PC-9 (cell line): Measurements from ENCODE around the gene MAP4K4. TPM values are rescaled to one million over a fixed set of nuclear protein-coding genes. Genes with fewer than 3 reads are reported as not detected.

ENCODE experiments used
- BruUV-seq: library from RNA; stranded (reverse); fragments of 400-500 nt; replicated peaks from 2 replicates; lab custom pipeline; 2021; lab: Mats Ljungman, UMichigan
- CTCF ChIA-PET: fragments of 300-600 bp; sonication (Branson Sonifier 250); formaldehyde crosslinking; loops from one replicate; lab custom pipeline; 2022; ENCODE audit warnings: antibody characterized with exemption; lab: Charles Lee
- POLR2A ChIA-PET: fragments of 300-600 bp; sonication (Branson Sonifier 250); formaldehyde crosslinking; loops from one replicate; lab custom pipeline; 2022; ENCODE audit warnings: antibody characterized with exemption; ENCODE audit not compliant: unreplicated experiment; lab: Charles Lee
- DNase-seq, 2 experiments: peaks; one replicate each; pipeline versions ENCODE4 v3.0.0 to v3.0.0-alpha.2; 2015 to 2022; ENCODE audit warnings: mixed read lengths in 1 of 2
- H2AFZ ChIP-seq: fragments of 200-600 bp; sonication (generic); 2 replicates; pipeline ENCODE4 v1.8.1; 2017; ENCODE audit warnings: antibody characterized with exemption
- H3F3A ChIP-seq: fragments of 200-600 bp; sonication (generic); 2 replicates; pipeline ENCODE4 v1.8.1; 2017; ENCODE audit warnings: antibody characterized with exemption, mild to moderate bottlenecking, low read depth; ENCODE audit not compliant: insufficient read depth
- H3K27ac ChIP-seq: fragments of 200-600 bp; sonication (generic); 2 replicates; pipeline ENCODE4 v1.6.1; 2016; ENCODE audit warnings: mixed run types
- H3K27me3 ChIP-seq: fragments of 200-600 bp; sonication (generic); 2 replicates; pipeline ENCODE4 v1.6.1; 2016; ENCODE audit warnings: low read depth, mixed run types; ENCODE audit not compliant: insufficient read depth
- H3K36me3 ChIP-seq: fragments of 200-600 bp; sonication (generic); 2 replicates; pipeline ENCODE4 v1.6.1; 2016; ENCODE audit warnings: low read depth, mixed run types
- H3K4me1 ChIP-seq: fragments of 200-600 bp; sonication (generic); replicated peaks from 2 replicates; pipeline ENCODE4 v1.6.1; 2016; ENCODE audit warnings: mixed run types; ENCODE audit not compliant: insufficient read depth
- H3K4me2 ChIP-seq: fragments of 200-600 bp; sonication (generic); 2 replicates; pipeline ENCODE4 v1.6.1; 2017; ENCODE audit warnings: mixed run types
- H3K4me3 ChIP-seq: fragments of 200-600 bp; sonication (generic); 2 replicates; pipeline ENCODE4 v1.6.1; 2016; ENCODE audit warnings: mixed run types
- H3K79me2 ChIP-seq: fragments of 200-600 bp; sonication (generic); 2 replicates; pipeline ENCODE4 v1.6.1; 2017; ENCODE audit warnings: low read depth, mixed run types
- H3K9me2 ChIP-seq: fragments of 200-600 bp; sonication (generic); 2 replicates; pipeline ENCODE4 v1.8.1; 2017; ENCODE audit warnings: mild to moderate bottlenecking; ENCODE audit not compliant: insufficient read depth
- H3K9me3 ChIP-seq: fragments of 200-600 bp; sonication (generic); 2 replicates; pipeline ENCODE4 v1.8.1; 2016; ENCODE audit warnings: low read depth; ENCODE audit not compliant: insufficient read depth
- H4K20me1 ChIP-seq: fragments of 200-600 bp; sonication (generic); 2 replicates; pipeline ENCODE4 v1.8.1; 2017; ENCODE audit not compliant: insufficient read depth
- EZH2 ChIP-seq: fragments of 200-600 bp; sonication (generic); IDR thresholded peaks from 2 replicates; pipeline ENCODE4 v1.8.0; 2017; ENCODE audit warnings: antibody characterized with exemption, low read depth
- intact Hi-C: fragments of 100-400 bp; cut with micrococcal nuclease; formaldehyde crosslinking; loops from one replicate; pipeline ENCODE4 v1.10.0; 2022; ENCODE audit not compliant: unreplicated experiment
- total RNA-seq: library from RNA; stranded (reverse); gene quantifications from 2 replicates; pipeline ENCODE4 v1.2.3, GENCODE V29; 2021
- TF ChIP-seq, protein P1 (sequence below): fragments of 200-600 bp; sonication (generic); conservative IDR thresholded peaks from 2 replicates; pipeline ENCODE4 v1.6.1; 2017; ENCODE audit warnings: mixed run types, antibody characterized with exemption, mild to moderate bottlenecking, moderate library complexity

MAP4K4 gene
- total RNA-seq, 1 experiment from 2014 or later: 129 TPM

DNA sequence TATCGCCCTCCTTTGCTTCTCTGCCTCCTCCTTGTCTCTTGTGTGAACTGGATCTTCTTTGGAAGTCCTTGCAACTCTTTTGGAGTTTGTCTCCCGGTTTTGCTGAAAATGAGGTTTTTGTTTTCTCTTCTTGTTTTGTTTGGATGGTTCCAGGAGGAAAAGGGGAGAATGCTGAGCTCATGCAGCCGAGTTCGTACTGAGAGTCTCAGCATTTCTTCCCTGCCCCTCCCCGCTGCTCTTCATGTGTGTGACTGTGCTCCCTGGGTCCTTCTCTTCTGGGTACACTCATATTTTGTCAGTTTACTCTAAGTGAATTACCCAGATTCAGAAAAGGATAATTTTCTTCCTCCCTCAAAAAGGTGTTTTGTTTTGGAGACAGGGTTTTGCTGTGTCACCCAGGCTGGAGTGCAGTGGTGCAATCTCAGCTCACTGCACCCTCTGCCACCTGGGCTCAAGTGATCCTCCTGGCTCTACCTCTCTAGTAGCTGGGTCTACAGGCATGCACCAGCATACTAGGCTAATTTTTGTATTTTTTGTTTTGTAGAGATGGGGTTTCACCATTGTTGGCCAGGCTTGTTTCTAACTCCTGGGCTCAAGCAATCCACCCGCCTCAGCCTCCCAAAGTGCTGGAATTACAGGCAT, 151.4 kb downstream of the MAP4K4 start:
- no peak overlapping the region; the same call in 1 of the 2 replicates for H3K27ac ChIP-seq
- no TSS peak for BruUV-seq

DNA sequence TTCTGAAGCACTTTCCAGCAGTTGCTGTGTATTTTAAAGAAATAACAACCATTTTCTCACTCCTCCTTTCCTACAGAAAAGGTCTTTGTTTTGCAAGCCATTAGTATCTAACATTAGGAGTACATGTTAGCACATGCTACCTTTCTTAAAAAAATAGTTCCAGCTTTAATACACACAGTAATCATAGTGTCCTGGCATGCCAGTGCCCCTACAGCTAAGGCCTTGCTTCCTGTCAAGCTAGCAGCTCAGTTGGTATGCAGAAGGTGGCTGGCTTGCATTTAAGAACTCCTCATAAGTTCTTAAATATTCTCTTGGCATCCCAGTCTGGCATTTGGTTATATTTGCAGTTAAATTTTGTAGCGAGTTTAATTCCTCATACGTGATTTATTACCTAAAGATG, 152.9 kb downstream of the MAP4K4 start:
- Histone ChIP-seq H3F3A (peaks cover 60% of the 10 kb centered on the region), H3K4me3 (no peak overlapping the region), H3K36me3 (peaks cover 68% of the 10 kb centered on the region), H3K79me2 (peaks cover 32% of the 10 kb centered on the region), H3K27me3 (no peaks in the 10 kb centered on the region), H2AFZ (no peak overlapping the region), H3K4me1 (0 out of 2 replicates have a peak, but pooled peaks cover 4% of the 10 kb centered on the region), H3K4me2 (no peak overlapping the region), H4K20me1 (no peaks in the 10 kb centered on the region), H3K27ac (no peak overlapping the region), H3K9me2 (no peaks in the 10 kb centered on the region), H3K9me3 (no peaks in the 10 kb centered on the region)
- ChIA-PET CTCF (no interaction called here), POLR2A (no interaction called here)
- no peak for TF ChIP-seq EZH2
- TF ChIP-seq, protein P1, sequence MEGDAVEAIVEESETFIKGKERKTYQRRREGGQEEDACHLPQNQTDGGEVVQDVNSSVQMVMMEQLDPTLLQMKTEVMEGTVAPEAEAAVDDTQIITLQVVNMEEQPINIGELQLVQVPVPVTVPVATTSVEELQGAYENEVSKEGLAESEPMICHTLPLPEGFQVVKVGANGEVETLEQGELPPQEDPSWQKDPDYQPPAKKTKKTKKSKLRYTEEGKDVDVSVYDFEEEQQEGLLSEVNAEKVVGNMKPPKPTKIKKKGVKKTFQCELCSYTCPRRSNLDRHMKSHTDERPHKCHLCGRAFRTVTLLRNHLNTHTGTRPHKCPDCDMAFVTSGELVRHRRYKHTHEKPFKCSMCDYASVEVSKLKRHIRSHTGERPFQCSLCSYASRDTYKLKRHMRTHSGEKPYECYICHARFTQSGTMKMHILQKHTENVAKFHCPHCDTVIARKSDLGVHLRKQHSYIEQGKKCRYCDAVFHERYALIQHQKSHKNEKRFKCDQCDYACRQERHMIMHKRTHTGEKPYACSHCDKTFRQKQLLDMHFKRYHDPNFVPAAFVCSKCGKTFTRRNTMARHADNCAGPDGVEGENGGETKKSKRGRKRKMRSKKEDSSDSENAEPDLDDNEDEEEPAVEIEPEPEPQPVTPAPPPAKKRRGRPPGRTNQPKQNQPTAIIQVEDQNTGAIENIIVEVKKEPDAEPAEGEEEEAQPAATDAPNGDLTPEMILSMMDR: no peak
- no peak for DNase-seq
- no TSS peak for BruUV-seq
- intact Hi-C loops: no loop called here

More for the DNA sequence above, 151.4 kb downstream of the MAP4K4 start:
- H3K9me3 ChIP-seq: no peaks in the 10 kb centered on the region
- H3K36me3 ChIP-seq: peaks cover 69% of the 10 kb centered on the region
- 0 out of 2 replicates have a peak, but pooled peaks cover 3% of the 10 kb centered on the region for H3K4me1 ChIP-seq
- CTCF ChIA-PET: interaction anchor here (0.6 kb wide), 1 partner anchor 311 kb away, joined by 3 read pairs; no protein-coding TSS in a partner anchor
- H4K20me1 ChIP-seq: no peaks in the 10 kb centered on the region
- no peak overlapping the region for H3K4me3 ChIP-seq
- H3K9me2 ChIP-seq: no peaks in the 10 kb centered on the region
- H3K79me2 ChIP-seq: peaks cover 25% of the 10 kb centered on the region
- no peak for TF ChIP-seq EZH2
- TF ChIP-seq, protein P1: no peak
- POLR2A ChIA-PET: no interaction called here
- H3F3A ChIP-seq: peaks cover 63% of the 10 kb centered on the region
- no peak for DNase-seq
- H2AFZ ChIP-seq: no peak overlapping the region
- intact Hi-C loops: no loop called here
- no peak overlapping the region for H3K4me2 ChIP-seq
- H3K27me3 ChIP-seq: no peaks in the 10 kb centered on the region

DNA sequence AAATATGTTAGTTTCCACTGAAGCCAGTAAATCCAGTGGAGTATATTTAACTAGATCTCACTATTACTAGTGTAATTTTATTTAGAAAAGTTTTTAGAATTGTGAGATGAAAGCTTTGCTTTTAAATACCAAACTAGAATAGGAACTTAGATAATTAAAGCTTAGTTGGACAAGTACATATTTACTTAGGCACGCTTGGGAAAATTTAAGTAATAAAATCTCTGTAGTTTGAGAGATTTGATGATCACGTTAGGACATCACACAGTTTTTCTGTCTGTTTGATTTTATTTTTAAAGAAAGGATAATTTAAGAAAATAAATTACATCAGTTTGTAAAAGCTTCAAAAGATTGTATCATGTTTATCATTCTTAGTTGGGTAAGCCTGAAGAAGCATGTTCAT, 153.5 kb downstream of the MAP4K4 start:
- Histone ChIP-seq H3K4me1 (peaks cover 9% of the 10 kb centered on the region; the same call in 1 of the 2 replicates), H3K9me3 (no peaks in the 10 kb centered on the region), H4K20me1 (no peaks in the 10 kb centered on the region), H3K36me3 (peaks cover 68% of the 10 kb centered on the region), H3F3A (peaks cover 60% of the 10 kb centered on the region), H3K4me3 (no peak overlapping the region), H3K27me3 (no peaks in the 10 kb centered on the region), H2AFZ (no peak overlapping the region), H3K79me2 (peaks cover 36% of the 10 kb centered on the region), H3K4me2 (no peak overlapping the region), H3K27ac (no peak overlapping the region), H3K9me2 (no peaks in the 10 kb centered on the region)
- no peak for DNase-seq
- CTCF ChIA-PET: interaction anchor here (0.9 kb wide), 1 partner anchor 433 kb away, joined by 4 read pairs; no protein-coding TSS in a partner anchor
- POLR2A ChIA-PET: no interaction called here
- TF ChIP-seq, protein P1: no peak
- no peak for TF ChIP-seq EZH2
- intact Hi-C loops: no loop called here
- BruUV-seq: no TSS peak
